HepG2 (cell line): ENCODE measurements around the gene RPF1.

Source experiments
- FOXJ3 ChIP-seq: sonication (generic); formaldehyde crosslinking; IDR thresholded peaks from 2 replicates; pipeline ENCODE4 v1.4.0; 2020; ENCODE audit warnings: missing genetic modification reagents, mild to moderate bottlenecking, borderline replicate concordance
- TARDBP ChIP-seq: sonication (generic); formaldehyde crosslinking; IDR thresholded peaks from 2 replicates; pipeline ENCODE4 v1.8.0; 2022; ENCODE audit warnings: mild to moderate bottlenecking, missing genetic modification reagents
- TFAP4 ChIP-seq: sonication (generic); IDR thresholded peaks from 2 replicates; pipeline ENCODE4 v1.6.1; 2016; ENCODE audit warnings: low read depth, borderline replicate concordance
- ZNF547 ChIP-seq: sonication (generic); formaldehyde crosslinking; IDR thresholded peaks from 2 replicates; pipeline ENCODE4 v1.5.1; 2020; ENCODE audit warnings: mild to moderate bottlenecking, missing genetic modification reagents

- no peak for TF ChIP-seq ZNF547
- TF ChIP-seq FOXJ3 (CRISPR knock-in tag) = no peak
- peak; percentile 64 for TF ChIP-seq TARDBP (CRISPR knock-in tag)
- TF ChIP-seq TFAP4 = 0 out of 2 replicates have a peak, but pooled peaks have one; percentile 29
Observed at GRCh38 chr1:84478876-84479868, at the start of gene RPF1.
